HG03558 (cell line): ENCODE measurements around the gene ZCCHC3.

Source experiments
- ATAC-seq: cut with Tn5 transposase; IDR thresholded peaks from one replicate; pipeline ENCODE4 v1.9.1; 2021; ENCODE audit warnings: moderate number of reproducible peaks; ENCODE audit not compliant: unreplicated experiment; ENCODE audit errors: extremely low read depth

ZCCHC3 gene

DNA sequence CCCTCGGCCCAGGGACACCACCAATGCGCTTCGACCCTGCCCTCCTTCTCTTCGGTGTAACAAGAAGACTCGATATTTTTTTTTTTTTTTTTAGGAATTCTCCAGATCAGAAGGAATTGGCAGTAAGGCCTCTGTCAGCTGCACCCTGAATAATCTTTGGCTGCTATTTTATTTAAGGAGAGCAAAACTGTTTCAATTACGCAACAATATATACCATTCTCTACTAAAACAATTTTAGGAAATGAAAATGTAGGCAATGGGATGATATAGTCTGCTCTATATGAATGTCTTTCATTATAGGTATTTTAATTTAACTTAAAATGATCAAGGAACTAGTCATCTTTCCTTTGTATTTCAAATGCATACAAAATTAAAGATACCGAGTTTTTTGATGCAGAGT lies 13.3 kb downstream of the ZCCHC3 start:
- no peak for ATAC-seq

- ATAC-seq = no peak
These were observed 14.2 kb downstream of the ZCCHC3 start for GRCh38 chr20:311609-312008.

DNA sequence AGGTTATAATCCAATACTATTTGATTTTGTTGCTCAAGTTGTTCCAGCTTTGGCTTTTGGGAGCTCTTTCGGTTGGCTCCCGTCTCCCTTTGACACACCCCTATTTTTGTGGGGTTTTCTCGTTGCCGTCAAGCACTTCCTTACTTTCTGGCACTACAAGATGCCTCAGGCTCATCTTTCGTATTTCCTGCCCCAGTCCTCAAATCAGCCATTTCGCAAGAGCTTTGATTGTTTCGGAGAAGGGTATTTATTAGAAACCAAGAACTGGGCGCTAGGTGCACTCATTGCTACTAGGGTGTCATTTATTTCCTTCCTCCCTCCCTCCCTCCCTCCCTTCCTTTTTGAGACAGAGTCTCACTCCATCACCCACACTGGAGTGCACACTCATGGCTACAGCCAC lies 14.7 kb downstream of the ZCCHC3 start:
- no peak for ATAC-seq

DNA sequence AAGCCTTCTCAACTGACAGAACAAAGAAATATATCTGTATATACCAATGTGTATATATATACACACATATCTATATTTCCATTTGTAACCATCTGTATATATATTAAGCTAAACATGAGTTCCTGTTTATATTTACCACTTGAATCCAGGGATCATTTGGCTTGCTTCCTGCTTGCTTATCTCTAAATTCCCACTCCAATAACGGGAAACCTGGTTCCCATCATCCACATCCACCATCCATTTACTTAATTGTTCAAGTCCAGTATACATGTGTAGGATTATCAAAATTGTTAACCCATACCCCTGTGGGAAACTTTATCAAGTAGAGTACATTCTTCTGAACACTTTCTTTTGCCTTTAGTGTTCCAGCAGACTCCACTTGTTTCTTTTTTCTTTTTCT lies 15.5 kb downstream of the ZCCHC3 start:
- ATAC-seq = no peak

DNA sequence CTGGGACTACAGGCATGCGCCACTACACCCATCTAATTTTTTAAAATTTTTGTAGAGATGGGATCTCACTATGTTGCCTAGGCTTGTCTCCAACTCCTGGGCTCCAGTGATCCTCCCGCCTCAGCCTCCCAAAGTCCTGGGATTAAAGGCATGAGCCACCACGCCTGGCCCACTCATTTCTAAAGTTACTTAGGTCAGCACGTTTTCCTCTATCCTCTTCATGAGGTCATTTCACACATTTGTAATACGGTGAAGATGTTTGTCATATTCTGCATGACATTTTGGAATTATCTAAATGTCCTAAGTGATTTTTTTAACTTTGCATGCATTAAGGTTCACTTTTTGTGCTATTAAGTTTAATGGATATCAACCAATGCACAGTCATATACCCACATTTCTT lies 16.0 kb downstream of the ZCCHC3 start:
- no peak for ATAC-seq

DNA sequence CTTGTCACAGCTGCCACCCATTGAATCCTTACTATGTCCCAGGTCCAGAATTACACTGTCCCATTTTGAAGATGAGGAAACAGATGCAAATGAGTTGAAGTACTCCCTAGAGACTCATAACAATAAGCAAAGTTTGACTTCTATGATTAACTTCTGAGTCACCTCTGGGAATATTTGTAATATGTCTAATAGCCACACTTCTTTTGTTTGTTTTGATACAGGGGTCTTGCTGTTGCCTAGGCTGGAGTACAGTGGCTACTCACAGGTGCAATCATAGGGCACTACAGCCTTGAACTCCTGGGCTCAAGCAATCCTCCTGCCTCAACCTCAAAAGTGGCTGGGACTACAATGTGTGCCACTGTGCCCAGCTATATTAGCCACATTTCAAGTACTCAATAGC lies 16.6 kb downstream of the ZCCHC3 start:
- ATAC-seq = no peak

- ATAC-seq = no peak
These were observed 19.1 kb downstream of the ZCCHC3 start for GRCh38 chr20:316316-317068.

GRCh38 chr20:324177-325044 lies 27.0 kb downstream of the ZCCHC3 start:
- peak; percentile 33 for ATAC-seq

DNA sequence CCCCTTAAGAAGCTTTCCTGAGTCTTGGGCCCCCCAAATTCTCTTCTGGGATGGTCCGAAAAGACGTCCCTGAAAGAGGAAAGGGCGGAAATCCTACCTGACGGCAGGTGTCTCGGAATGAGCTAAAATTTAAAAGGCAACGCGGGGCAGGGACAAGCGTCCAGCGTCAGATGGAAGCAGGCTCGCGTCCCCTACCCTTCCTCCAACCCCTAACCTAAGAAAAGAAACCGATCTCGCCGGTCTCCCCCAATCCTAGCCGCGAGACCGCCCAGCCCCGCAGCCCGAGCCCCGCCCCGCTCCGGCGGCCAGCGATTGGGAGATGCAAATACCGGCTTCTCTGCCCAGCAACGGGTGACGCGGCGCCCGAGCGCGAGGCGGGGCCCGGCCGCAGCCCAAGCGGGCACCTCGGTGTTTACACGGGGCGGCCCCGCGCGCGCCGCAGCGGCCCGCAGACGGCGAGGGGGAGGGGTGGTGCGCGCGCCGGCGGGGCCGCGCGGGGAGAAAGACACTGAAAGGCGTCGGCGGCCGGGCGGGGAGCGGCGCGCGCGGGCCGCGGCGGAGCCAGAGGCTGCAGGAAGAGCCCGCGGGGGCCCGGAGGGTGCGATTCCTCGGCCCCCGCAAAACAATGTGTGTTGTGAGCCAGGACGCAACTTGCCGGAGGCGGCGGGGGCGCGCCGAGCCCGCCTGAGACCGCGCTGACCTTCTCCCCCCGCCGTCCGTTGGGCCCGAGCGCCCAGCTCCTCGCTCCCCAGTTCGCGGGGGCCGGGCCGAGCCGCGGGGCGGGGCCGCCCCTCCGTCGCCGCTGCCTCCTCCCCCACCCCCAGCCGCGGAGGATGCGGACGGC lies 27.9 kb downstream of the ZCCHC3 start, which contains the start of gene SOX12:
TSS of gene SOX12 (plus strand) at position 508 of the 844 bp plus-strand sequence. CDS start 373 bp downstream, outside the sequence.
- ATAC-seq = peak; percentile 48

DNA sequence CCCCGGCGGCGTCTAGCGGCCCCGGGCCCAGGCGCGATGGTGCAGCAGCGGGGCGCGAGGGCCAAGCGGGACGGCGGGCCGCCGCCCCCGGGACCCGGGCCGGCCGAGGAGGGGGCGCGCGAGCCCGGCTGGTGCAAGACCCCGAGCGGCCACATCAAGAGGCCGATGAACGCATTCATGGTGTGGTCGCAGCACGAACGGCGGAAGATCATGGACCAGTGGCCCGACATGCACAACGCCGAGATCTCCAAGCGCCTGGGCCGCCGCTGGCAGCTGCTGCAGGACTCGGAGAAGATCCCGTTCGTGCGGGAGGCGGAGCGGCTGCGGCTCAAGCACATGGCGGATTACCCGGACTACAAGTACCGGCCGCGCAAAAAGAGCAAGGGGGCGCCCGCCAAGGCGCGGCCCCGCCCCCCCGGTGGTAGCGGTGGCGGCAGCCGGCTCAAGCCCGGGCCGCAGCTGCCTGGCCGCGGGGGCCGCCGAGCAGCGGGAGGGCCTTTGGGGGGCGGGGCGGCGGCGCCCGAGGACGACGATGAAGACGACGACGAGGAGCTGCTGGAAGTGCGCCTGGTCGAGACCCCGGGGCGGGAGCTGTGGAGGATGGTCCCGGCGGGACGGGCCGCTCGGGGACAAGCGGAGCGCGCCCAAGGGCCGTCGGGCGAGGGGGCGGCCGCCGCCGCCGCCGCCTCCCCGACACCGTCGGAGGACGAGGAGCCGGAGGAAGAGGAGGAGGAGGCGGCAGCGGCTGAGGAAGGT lies 28.7 kb downstream of the ZCCHC3 start:
- no peak for ATAC-seq

GRCh38 chr20:326645-327185 lies 29.3 kb downstream of the ZCCHC3 start:
- ATAC-seq = no peak

- no peak for ATAC-seq
These were observed 30.0 kb downstream of the ZCCHC3 start for GRCh38 chr20:327186-328026.

- ATAC-seq = no peak
These were observed 30.9 kb downstream of the ZCCHC3 start for GRCh38 chr20:328027-328974.

- no peak for ATAC-seq
These were observed 31.8 kb downstream of the ZCCHC3 start for GRCh38 chr20:328975-329695.

DNA sequence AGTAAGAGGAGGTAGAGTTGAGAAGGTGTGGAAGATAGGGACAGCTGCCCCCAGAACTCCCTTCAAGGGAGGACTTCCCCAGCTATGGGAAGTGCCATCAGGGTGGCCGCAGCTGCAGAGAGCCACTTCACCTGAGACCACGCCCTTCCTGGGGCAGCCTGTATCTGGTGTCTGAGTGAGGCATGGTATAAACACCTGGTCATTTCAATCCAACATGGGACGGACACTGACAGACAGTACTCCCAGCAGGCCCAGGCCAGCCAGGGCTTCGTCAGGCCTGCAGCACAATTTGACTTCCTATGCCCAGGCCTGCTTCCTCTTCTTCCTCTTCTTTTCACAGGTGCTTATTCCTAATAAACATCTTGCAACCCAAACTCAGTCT lies 32.5 kb downstream of the ZCCHC3 start:
- ATAC-seq = no peak

GRCh38 chr20:330233-331149 lies 33.1 kb downstream of the ZCCHC3 start:
- no peak for ATAC-seq
